Gastroesophageal sphincter (tissue), 3 donors: ENCODE measurements around the gene ANKRD29.

ENCODE experiments used
- CTCF ChIP-seq, 4 experiments: fragments of 200-600 bp in 2 of 4; fragments of 450-650 bp in 2 of 4; sonication (generic) in 1 of 4; IDR thresholded peaks; one replicate each; pipeline ENCODE4 v1.5.1; 2017 to 2019; ENCODE audit warnings: antibody characterized with exemption in 4 of 4, mild to moderate bottlenecking in 2 of 4, moderate library complexity in 2 of 4
- EP300 ChIP-seq: sonication (generic); formaldehyde crosslinking; IDR thresholded peaks from one replicate; pipeline ENCODE4 v1.6.1; 2017; ENCODE audit warnings: antibody characterized with exemption, mild to moderate bottlenecking
- POLR2A ChIP-seq, 2 donors: fragments of 450-650 bp; IDR thresholded peaks; one replicate each; pipeline ENCODE4 v1.6.1; 2017; ENCODE audit warnings: antibody characterized with exemption in 2 of 2, mild to moderate bottlenecking in 2 of 2, moderate library complexity in 1 of 2
- POLR2AphosphoS5 ChIP-seq: sonication (generic); formaldehyde crosslinking; IDR thresholded peaks from one replicate; pipeline ENCODE4 v1.6.1; 2017; ENCODE audit warnings: antibody characterized with exemption

- TF ChIP-seq CTCF (IDR thresholded peaks at IDR 0.05) = no peak
- TF ChIP-seq POLR2AphosphoS5 = no peak
- TF ChIP-seq EP300 = no peak
- TF ChIP-seq POLR2A (IDR thresholded peaks at IDR 0.05) = no peak
These were observed 56.8 kb downstream of the ANKRD29 start for GRCh38 chr18:23605941-23606340.
